T-helper 2 cell treated with Interferon-gamma antibody and Interleukin-4, amounts not matched to agents 100 ng/mL and 5 ng/mL, for 36 hours (primary cell): ENCODE data around the gene URI1. TPM values are rescaled to one million over a fixed set of nuclear protein-coding genes. Genes with fewer than 3 reads are reported as not detected.
"Not testable (repeated sequence)": the region's sequence is repeated elsewhere in the genome, so short reads cannot be mapped to it uniquely, and the experiment has no call there.

Source experiments
- intact Hi-C: fragments of 100-400 bp; cut with micrococcal nuclease; formaldehyde crosslinking; loops from one replicate; pipeline ENCODE4 v1.15.1; 2023
- total RNA-seq: library from RNA; stranded (reverse); gene quantifications from 2 replicates; pipeline ENCODE4 v1.2.3, GENCODE V29; 2022

Gene URI1
- total RNA-seq = 52.6 and 53.1 TPM in 2 replicates

DNA sequence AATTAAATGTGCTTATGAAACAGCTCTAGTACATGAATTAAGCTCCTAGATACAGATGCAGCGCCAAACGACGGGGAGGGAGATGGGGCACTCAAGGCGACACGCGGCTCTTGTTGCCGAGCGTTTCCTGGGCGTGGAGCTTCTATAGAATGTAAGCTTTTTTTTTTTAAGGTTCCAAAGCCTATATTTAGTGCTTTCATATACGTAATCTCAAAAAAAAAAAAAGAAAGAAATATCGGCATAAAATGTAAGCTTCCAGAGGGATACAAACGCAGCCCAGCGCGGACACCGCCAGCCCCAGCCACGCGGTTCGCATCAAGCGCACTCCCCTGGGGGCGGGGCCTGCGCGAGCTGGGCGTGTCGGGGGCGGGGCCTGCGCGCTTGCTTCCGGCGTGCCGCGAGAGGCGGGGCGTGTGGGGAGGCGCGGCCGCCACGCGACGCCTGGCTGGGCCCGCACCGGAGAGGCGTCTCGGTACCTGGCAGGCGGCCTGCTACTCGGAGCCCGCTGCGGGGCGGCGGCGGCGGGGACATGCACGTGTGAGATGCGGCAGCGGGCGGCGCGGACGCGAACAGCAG is at the start of gene URI1:
Gene URI1 (plus strand): TSS at position 412 of the 576 bp plus-strand sequence. CDS start 309 bp downstream, outside the sequence.
- intact Hi-C loops = loop anchor here (1.0 to 10.0 kb wide), 6 partner anchors 65 to 727 kb away; partner anchors contain the start of genes CCNE1, POP4 and UQCRFS1

GRCh38 chr19:29893606-29894284 is 48.3 kb upstream of the URI1 start:
- intact Hi-C loops = no loop called here

- intact Hi-C loops = no loop called here
These were observed 45.2 kb upstream of the URI1 start for GRCh38 chr19:29896802-29897201.

DNA sequence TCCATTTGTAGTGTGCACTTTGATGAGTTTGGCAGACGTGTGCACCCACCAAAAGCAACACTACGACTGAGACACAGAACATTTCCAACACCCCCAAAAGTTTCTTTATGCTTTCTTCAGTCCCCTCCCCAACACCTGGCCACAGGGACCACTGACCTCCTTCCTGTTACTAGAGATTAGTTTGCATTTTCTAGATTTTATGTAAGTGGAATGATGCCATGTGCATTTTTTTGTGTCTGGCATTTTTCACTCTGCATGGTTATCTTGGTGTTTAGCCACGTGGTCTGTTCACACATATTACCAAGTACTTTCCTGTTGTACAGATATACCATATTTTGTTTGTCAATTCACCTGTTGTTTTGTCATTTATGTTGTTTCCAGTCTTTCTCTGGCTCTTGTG is 44.6 kb upstream of the URI1 start:
- intact Hi-C loops = no loop called here

GRCh38 chr19:29904017-29904416 is 38.0 kb upstream of the URI1 start:
- intact Hi-C loops = no loop called here

GRCh38 chr19:29908963-29909944 is 32.8 kb upstream of the URI1 start:
- intact Hi-C loops = no loop called here

GRCh38 chr19:29914933-29915332 is 27.1 kb upstream of the URI1 start:
- intact Hi-C loops = no loop called here

GRCh38 chr19:29915832-29916231 is 26.2 kb upstream of the URI1 start:
- intact Hi-C loops = not testable (repeated sequence)

GRCh38 chr19:29917911-29918310 is 24.1 kb upstream of the URI1 start:
- intact Hi-C loops = no loop called here

- intact Hi-C loops = no loop called here
These were observed 23.1 kb upstream of the URI1 start for GRCh38 chr19:29918891-29919290.

DNA sequence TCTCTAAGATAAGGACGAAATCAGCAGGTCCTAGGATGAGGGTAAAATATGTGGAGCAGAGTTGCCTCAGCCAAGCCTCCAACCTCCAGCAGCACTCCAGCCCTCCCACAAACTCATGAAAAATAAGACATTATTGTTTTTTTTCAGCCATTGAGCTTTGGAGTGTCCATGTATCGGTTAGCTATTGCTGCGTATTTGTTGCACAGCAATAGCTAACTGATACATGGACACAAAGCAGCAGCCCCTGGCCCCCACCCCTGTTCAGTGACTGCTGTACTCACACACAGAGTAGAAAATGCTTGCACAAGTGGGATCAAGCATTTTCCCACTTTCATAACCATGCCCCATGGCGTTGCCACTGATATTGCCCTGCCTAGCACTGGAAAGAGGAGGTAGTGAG is 19.1 kb upstream of the URI1 start:
- intact Hi-C loops = no loop called here

DNA sequence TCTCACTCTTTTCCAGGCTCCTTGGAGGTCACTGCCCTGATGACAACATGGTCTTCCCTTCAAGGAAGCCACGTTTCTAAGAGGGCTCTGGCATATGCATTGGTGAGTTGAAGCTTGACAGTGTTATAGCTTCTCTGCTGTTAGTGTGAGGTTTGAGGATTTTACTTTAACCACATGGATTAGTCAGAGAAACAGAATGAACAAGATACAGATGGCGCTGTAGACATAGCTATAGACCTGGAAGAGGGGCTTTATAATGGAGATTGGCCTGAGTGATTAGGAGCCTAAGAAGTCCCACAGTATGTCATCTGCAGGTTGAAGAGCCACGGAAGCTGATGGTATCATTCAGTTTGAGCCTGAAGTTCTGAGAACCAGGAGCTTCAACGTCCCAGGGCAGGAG is 18.4 kb upstream of the URI1 start:
- intact Hi-C loops = no loop called here

- intact Hi-C loops = no loop called here
These were observed 16.0 kb upstream of the URI1 start for GRCh38 chr19:29926031-29926430.

DNA sequence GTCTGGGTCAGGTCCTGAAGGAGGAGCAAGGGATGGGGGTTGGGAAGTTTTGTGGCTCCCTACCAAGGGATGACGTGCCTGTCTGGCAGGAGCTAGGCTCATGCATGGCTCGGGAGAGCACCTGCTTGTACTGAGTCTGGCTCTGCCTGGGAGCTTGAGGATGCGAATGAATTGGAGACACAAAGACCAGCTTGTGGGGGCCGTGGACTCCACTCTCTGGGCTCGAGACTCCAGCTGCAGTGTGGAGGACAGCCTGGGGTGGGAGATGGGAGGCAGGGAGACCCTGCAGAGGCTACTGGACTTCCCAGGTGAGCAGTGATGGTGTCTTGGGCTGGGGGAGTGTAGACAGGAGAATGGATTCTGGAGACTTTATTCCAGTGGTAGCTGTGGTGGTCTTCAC is 15.2 kb upstream of the URI1 start:
- intact Hi-C loops = no loop called here

DNA sequence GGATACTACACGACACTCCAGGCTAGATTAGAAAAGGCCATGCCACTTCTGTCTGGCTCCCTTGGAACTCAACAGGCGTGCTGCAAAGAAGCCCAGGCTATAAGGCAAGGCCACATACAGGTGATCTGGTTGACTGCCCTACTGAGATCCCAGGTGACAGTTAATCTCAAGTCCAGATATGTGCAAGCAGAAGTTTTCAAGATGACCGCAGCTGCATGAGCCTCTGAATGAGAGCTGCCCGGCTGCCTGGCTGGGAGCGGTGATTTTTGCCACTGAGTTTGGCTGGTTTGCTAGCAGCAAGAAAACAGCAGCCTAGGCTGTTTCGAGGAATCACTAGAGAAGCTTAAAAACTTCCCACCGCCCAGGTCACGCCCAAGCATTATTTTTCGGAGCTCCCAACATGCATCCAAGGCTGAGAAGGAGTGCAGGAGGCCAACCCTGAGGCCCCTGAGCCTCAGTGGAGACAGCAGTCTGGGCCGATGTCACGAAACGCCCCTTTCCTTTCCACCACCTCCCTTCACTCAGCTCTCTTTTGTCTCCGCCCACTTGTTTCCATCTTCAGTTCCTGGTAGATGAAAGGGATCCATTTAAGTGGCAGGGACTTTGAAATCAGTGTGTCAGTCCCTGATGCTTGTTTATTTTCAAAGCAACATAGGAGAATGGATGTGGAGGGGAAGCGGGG is 14.0 kb upstream of the URI1 start:
- intact Hi-C loops = no loop called here

- intact Hi-C loops = no loop called here
These were observed 13.2 kb upstream of the URI1 start for GRCh38 chr19:29928831-29929230.

- intact Hi-C loops = no loop called here
These were observed 7.8 kb upstream of the URI1 start for GRCh38 chr19:29934257-29934656.

GRCh38 chr19:29934781-29935180 is 7.3 kb upstream of the URI1 start:
- intact Hi-C loops = no loop called here

- intact Hi-C loops = no loop called here
These were observed 5.6 kb upstream of the URI1 start for GRCh38 chr19:29936409-29936808.

- intact Hi-C loops = loop anchor here (5.0 to 10.0 kb wide), 4 partner anchors 68 to 725 kb away; partner anchors contain the start of genes CCNE1, POP4 and UQCRFS1
These were observed 2.4 kb upstream of the URI1 start for GRCh38 chr19:29939628-29940027.

DNA sequence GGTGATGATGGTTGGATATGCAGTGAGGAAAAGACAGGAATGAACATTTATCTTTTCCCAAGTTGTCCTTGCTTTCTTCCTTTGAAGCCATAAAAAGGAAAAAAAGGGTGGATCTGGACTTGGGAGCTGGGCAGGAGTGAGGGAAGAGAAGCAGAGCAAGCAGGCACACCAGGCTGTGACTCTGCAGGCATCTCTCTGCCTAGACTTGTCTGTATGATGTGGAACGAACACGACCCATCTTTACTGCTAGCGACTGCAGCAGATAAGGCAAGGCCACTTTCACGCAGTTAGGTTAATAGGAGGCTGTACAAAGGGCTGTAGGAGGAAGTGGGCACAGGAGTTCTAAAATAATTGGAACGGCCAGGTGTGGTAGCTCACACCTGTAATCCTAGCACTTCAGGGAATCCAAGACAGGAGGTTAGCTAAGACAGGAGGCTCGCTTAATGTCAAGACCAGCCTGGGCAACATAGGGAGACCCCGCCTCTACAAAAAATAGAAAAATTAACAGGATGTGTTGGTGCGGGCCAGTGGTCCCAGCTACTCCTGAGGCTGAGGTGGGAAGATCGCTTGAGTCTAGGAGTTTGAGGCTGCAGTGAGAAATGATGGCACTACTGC is 961 bp upstream of the URI1 start:
- intact Hi-C loops = loop anchor here (1.0 to 10.0 kb wide), 5 partner anchors 66 to 726 kb away; partner anchors contain the start of genes CCNE1, POP4 and UQCRFS1
